ENCODE measurements around the gene LYSET. TPM values are rescaled to one million over a fixed set of nuclear protein-coding genes. Genes with fewer than 3 reads are reported as not detected.
A peak's percentile ranks its signal among the peaks of the same experiment; 100 is the strongest.

The LYSET gene
- total RNA-seq, 1 experiment from 2014 or later: 25.6 TPM

- TF ChIP-seq, protein P1, sequence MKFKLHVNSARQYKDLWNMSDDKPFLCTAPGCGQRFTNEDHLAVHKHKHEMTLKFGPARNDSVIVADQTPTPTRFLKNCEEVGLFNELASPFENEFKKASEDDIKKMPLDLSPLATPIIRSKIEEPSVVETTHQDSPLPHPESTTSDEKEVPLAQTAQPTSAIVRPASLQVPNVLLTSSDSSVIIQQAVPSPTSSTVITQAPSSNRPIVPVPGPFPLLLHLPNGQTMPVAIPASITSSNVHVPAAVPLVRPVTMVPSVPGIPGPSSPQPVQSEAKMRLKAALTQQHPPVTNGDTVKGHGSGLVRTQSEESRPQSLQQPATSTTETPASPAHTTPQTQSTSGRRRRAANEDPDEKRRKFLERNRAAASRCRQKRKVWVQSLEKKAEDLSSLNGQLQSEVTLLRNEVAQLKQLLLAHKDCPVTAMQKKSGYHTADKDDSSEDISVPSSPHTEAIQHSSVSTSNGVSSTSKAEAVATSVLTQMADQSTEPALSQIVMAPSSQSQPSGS (CRISPR knock-in tag; IDR thresholded peaks at IDR 0.05; ENCODE audit: borderline replicate concordance, low read depth): no peak
- TF ChIP-seq TEAD1 (CRISPR knock-in tag; IDR thresholded peaks at IDR 0.05) (peak; percentile 27; the same call in 1 of the 2 replicates), EMX1 (CRISPR knock-in tag; IDR thresholded peaks at IDR 0.05) (no peak), ZNF263 (CRISPR knock-in tag; IDR thresholded peaks at IDR 0.05; ENCODE audit: low read depth) (peak; percentile 37; the same call in 1 of the 2 replicates), ELF4 (CRISPR knock-in tag; IDR thresholded peaks at IDR 0.05; ENCODE audit: low read depth) (no peak), FOXK1 (CRISPR knock-in tag; IDR thresholded peaks at IDR 0.05) (peak; percentile 85), SMAD4 (CRISPR knock-in tag; IDR thresholded peaks at IDR 0.05) (no peak), ZNF396 (CRISPR knock-in tag; IDR thresholded peaks at IDR 0.05; ENCODE audit: borderline replicate concordance) (no peak), GRHL2 (CRISPR knock-in tag; IDR thresholded peaks at IDR 0.05; ENCODE audit: insufficient replicate concordance, severe bottlenecking) (no peak), NFE2L1 (CRISPR knock-in tag; IDR thresholded peaks at IDR 0.05) (peak; percentile 80; the same call in 1 of the 2 replicates), PRRX2 (CRISPR knock-in tag; IDR thresholded peaks at IDR 0.05) (no peak), E2F5 (CRISPR knock-in tag; IDR thresholded peaks at IDR 0.05) (peak; percentile 99), KAT7 (CRISPR knock-in tag; IDR thresholded peaks at IDR 0.05; ENCODE audit: borderline replicate concordance) (no peak)
- TF ChIP-seq, protein P2, sequence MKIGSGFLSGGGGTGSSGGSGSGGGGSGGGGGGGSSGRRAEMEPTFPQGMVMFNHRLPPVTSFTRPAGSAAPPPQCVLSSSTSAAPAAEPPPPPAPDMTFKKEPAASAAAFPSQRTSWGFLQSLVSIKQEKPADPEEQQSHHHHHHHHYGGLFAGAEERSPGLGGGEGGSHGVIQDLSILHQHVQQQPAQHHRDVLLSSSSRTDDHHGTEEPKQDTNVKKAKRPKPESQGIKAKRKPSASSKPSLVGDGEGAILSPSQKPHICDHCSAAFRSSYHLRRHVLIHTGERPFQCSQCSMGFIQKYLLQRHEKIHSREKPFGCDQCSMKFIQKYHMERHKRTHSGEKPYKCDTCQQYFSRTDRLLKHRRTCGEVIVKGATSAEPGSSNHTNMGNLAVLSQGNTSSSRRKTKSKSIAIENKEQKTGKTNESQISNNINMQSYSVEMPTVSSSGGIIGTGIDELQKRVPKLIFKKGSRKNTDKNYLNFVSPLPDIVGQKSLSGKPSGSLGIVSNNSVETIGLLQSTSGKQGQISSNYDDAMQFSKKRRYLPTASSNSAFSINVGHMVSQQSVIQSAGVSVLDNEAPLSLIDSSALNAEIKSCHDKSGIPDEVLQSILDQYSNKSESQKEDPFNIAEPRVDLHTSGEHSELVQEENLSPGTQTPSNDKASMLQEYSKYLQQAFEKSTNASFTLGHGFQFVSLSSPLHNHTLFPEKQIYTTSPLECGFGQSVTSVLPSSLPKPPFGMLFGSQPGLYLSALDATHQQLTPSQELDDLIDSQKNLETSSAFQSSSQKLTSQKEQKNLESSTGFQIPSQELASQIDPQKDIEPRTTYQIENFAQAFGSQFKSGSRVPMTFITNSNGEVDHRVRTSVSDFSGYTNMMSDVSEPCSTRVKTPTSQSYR (CRISPR knock-in tag; IDR thresholded peaks at IDR 0.05): no peak
- TF ChIP-seq, protein P3, sequence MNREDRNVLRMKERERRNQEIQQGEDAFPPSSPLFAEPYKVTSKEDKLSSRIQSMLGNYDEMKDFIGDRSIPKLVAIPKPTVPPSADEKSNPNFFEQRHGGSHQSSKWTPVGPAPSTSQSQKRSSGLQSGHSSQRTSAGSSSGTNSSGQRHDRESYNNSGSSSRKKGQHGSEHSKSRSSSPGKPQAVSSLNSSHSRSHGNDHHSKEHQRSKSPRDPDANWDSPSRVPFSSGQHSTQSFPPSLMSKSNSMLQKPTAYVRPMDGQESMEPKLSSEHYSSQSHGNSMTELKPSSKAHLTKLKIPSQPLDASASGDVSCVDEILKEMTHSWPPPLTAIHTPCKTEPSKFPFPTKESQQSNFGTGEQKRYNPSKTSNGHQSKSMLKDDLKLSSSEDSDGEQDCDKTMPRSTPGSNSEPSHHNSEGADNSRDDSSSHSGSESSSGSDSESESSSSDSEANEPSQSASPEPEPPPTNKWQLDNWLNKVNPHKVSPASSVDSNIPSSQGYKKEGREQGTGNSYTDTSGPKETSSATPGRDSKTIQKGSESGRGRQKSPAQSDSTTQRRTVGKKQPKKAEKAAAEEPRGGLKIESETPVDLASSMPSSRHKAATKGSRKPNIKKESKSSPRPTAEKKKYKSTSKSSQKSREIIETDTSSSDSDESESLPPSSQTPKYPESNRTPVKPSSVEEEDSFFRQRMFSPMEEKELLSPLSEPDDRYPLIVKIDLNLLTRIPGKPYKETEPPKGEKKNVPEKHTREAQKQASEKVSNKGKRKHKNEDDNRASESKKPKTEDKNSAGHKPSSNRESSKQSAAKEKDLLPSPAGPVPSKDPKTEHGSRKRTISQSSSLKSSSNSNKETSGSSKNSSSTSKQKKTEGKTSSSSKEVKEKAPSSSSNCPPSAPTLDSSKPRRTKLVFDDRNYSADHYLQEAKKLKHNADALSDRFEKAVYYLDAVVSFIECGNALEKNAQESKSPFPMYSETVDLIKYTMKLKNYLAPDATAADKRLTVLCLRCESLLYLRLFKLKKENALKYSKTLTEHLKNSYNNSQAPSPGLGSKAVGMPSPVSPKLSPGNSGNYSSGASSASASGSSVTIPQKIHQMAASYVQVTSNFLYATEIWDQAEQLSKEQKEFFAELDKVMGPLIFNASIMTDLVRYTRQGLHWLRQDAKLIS (CRISPR knock-in tag; IDR thresholded peaks at IDR 0.05; ENCODE audit: borderline replicate concordance): no peak
- TF ChIP-seq, protein P4, sequence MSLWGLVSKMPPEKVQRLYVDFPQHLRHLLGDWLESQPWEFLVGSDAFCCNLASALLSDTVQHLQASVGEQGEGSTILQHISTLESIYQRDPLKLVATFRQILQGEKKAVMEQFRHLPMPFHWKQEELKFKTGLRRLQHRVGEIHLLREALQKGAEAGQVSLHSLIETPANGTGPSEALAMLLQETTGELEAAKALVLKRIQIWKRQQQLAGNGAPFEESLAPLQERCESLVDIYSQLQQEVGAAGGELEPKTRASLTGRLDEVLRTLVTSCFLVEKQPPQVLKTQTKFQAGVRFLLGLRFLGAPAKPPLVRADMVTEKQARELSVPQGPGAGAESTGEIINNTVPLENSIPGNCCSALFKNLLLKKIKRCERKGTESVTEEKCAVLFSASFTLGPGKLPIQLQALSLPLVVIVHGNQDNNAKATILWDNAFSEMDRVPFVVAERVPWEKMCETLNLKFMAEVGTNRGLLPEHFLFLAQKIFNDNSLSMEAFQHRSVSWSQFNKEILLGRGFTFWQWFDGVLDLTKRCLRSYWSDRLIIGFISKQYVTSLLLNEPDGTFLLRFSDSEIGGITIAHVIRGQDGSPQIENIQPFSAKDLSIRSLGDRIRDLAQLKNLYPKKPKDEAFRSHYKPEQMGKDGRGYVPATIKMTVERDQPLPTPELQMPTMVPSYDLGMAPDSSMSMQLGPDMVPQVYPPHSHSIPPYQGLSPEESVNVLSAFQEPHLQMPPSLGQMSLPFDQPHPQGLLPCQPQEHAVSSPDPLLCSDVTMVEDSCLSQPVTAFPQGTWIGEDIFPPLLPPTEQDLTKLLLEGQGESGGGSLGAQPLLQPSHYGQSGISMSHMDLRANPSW (CRISPR knock-in tag; conservative IDR thresholded peaks at IDR 0.05; ENCODE audit: low read depth): 0 out of 2 replicates have a peak, but pooled peaks have one; percentile 33
- TF ChIP-seq, protein P5, sequence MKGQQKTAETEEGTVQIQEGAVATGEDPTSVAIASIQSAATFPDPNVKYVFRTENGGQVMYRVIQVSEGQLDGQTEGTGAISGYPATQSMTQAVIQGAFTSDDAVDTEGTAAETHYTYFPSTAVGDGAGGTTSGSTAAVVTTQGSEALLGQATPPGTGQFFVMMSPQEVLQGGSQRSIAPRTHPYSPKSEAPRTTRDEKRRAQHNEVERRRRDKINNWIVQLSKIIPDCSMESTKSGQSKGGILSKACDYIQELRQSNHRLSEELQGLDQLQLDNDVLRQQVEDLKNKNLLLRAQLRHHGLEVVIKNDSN (CRISPR knock-in tag; IDR thresholded peaks at IDR 0.05): no peak
- TF ChIP-seq, protein P6, sequence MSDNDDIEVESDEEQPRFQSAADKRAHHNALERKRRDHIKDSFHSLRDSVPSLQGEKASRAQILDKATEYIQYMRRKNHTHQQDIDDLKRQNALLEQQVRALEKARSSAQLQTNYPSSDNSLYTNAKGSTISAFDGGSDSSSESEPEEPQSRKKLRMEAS (CRISPR knock-in tag; IDR thresholded peaks at IDR 0.05): peak; percentile 92
- TF ChIP-seq, protein P7, sequence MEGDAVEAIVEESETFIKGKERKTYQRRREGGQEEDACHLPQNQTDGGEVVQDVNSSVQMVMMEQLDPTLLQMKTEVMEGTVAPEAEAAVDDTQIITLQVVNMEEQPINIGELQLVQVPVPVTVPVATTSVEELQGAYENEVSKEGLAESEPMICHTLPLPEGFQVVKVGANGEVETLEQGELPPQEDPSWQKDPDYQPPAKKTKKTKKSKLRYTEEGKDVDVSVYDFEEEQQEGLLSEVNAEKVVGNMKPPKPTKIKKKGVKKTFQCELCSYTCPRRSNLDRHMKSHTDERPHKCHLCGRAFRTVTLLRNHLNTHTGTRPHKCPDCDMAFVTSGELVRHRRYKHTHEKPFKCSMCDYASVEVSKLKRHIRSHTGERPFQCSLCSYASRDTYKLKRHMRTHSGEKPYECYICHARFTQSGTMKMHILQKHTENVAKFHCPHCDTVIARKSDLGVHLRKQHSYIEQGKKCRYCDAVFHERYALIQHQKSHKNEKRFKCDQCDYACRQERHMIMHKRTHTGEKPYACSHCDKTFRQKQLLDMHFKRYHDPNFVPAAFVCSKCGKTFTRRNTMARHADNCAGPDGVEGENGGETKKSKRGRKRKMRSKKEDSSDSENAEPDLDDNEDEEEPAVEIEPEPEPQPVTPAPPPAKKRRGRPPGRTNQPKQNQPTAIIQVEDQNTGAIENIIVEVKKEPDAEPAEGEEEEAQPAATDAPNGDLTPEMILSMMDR (IDR thresholded peaks at IDR 0.05): no peak
- TF ChIP-seq, protein P8, sequence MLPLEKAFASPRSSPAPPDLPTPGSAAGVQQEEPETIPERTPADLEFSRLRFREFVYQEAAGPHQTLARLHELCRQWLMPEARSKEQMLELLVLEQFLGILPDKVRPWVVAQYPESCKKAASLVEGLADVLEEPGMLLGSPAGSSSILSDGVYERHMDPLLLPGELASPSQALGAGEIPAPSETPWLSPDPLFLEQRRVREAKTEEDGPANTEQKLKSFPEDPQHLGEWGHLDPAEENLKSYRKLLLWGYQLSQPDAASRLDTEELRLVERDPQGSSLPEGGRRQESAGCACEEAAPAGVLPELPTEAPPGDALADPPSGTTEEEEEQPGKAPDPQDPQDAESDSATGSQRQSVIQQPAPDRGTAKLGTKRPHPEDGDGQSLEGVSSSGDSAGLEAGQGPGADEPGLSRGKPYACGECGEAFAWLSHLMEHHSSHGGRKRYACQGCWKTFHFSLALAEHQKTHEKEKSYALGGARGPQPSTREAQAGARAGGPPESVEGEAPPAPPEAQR (CRISPR knock-in tag; IDR thresholded peaks at IDR 0.05): no peak
Observed at GRCh38 chr14:93206793-93207467, 21.8 kb downstream of the LYSET start, which contains the start of the genes GON7 and UBR7 (continued).

Measured in WTC11 (cell line).